GM19438 (cell line): ENCODE results near the gene PCNX2.

ENCODE experiments used
- ATAC-seq: cut with Tn5 transposase; IDR thresholded peaks from one replicate; pipeline ENCODE4 v1.9.1; 2021; ENCODE audit warnings: low read depth; ENCODE audit not compliant: unreplicated experiment

Gene PCNX2

DNA sequence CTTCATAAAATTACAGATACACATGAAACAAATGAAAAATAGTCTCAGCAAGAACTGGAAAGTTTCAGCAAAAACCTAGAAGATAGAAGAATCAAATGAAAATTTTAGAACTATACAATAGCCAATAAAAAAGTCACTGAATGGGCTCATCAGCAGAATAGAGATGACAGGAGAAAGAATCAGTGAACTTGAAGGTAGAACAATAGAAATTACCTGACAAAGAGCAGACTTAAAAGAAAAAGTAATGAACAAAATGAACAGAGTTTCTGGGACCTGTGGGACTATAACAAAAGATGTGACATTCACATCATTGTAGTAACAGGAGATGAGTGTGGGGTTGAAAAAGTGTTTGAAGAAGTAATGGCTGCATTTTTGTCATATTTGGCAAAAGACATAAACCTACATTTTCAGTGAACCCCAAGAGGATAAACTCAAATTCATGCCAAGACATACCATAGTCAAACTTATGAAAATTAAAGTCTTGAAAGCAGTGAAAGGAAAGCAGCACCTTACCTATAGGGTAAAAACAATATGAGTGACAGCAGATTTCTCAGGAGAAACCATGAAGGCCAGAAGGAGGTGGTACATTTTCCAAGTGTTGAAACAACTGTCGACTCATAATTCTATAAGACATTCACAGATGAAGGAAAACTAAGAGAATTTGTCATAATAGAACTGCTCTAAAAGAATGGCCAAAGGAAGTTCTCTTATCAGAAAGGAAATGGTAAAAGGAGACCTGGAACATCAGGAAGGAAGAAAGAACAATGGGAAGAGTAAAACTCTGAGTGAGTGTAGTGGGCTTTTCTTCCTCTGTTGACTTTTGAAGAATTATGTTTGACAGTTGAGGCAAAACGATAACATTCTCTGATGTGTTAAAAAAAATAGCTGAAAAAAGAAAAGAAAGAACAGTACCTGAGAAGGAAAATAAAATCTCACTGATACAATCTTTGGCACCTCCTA is 321.6 kb downstream of the PCNX2 start:
- no peak for ATAC-seq

DNA sequence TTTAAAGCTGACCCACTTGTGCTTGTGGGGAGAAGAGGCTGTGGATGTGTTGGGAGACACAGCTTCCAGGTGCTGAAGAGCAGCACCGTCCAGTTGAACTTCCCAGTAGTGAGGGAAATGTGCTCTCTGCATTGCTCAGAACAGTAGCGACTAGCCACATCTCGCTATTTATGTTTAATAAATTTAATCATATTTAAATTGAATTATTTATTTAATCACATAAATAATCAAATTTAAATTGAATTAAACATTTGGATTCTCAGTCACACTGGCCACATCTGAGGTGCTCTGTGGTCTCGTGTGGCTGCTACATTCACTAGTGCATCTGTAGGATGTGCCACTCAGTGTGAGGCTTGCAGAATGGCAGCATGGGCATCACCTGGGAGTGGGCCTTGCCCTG is 325.0 kb downstream of the PCNX2 start:
- no peak for ATAC-seq

DNA sequence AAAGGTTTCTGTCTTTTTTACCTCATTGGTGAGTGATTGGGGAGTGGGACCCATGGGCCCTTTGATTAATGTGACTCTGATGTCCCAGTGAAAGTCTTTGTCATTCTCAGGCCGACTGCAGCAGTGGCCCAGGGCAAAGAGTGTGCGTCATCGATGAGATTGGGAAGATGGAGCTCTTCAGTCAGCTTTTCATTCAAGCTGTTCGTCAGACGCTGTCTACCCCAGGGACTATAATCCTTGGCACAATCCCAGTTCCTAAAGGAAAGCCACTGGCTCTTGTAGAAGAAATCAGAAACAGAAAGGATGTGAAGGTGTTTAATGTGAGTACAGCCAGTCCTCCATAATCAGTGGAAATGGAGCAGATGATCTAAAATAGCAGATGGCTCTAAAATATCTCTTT is 325.7 kb downstream of the PCNX2 start:
- no peak for ATAC-seq

DNA sequence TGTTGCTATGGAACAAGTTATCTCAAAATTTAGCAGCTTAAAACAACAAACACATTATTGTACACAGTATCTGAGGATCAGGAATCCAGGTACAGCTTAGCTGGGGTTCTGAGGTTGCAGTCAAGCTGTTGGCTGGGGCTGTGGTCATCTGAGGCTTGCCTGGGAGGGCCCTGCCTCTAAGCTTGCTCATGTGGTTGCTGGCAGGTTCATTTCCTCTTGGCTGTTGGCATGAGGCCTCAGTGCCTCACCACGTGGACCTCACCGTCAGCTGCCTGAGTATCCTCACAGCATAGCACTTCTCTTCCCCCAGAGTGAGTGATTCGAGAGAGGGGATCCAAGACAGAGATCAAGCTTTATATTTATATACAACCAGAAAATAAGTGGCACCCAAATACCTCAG is 326.6 kb downstream of the PCNX2 start:
- ATAC-seq = no peak

DNA sequence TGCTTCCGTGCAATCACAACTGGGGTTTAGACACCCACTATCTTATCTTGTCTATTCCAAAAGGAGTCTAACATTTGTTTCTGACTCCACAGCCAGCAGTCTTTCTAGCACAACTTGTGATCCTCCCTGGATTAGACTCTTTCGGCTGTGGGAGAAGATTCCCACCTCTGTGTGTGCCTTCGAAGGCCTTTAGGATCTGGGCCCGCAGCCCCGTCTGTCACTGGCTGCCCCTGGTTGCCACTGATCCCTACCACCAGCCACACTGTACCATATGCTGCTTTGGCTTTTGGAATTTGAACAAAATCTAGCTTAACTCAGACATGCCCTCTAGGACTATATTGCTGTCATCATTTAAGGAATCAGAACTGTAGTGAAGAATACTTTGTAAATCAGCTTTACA is 327.1 kb downstream of the PCNX2 start:
- no peak for ATAC-seq

DNA sequence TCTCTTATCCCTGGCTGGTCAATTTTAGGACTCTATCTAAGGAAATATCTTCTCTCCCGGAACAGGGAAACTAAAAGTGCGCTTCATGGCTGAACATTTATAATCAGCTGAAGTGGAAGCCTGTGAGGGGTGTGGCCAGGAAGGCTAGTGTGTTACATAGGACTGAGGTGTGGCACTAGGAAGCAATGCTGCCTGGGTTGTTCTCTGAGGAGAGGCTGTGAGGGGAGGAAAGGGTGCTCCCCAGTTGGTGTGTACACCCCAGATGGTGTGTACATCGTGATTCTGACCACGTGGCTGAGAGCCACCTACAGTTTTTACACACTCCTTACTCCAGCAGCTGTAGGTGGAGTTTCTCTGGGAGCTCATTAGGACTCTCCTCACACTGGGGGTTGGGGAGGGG is 328.9 kb downstream of the PCNX2 start:
- no peak for ATAC-seq

DNA sequence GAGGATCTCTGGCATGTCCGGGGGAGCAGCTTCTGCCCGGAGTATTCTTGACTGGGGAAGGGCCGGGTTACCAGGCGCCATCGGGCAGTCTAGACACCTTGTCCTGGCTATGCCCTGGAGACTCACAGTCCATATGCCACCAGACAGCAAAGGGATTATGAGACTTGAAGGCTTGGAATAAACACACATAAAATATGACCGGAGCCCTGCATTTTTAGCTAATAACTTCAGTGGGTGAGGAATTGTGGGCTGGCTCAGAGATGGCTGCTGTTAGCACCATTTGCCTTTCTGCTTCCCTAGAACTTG is 329.7 kb downstream of the PCNX2 start:
- ATAC-seq = no peak

DNA sequence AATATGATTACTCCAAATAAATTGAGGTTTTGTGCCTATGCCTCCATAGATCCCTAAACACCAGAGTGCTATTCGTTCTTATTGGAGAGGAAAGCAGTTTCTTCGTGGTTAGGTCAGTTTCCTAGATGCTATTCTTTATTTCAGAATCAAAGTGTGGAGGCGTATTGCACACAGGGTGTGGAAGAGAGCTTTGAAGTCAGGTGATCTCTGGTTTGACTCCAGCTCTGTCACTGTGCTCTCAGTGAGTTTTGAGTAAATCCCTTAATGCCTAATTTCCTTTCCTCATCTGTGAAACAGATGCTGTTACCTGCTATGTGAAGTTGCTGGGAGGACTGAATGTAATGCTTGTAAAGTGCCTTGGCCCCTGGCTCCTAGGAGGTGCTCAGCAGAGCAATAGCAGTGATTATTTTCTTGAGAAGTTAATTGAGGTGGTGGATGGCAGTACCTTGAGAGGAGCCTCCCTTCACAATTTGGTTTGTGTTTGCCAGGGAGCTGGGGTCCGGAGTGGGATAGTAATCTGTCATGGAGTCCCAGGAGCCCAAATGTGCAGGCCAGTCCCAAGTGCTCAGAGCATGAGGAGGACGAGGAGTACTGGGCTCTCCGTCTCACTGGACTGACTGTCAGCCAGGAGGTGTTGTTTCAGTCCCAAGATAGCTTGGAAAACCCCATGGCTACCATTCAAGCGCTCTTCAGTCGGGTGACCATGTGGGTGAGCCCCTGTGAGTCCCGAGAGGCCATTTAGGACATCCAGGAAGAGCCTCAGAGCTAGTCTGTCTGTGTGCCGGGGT is 330.2 kb downstream of the PCNX2 start:
- no peak for ATAC-seq

DNA sequence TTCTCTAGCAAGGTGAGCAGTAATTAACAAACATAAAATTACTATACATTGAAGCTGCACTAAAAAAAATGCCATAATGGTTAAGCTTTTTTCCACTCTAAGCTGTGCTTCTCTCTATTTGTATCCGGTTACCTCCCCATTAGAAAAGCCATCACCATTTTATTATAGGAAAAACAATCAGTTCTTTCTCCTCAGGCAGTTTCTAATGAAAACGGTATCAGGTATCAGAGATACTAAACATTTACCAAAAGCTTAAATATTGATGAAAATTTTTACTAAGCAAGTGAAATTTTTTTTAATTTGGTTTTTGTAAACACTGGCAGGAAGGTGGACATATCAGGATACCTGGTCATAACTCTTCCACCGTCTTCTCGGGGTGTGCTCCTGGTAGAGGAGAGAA is 330.9 kb downstream of the PCNX2 start:
- ATAC-seq = no peak

DNA sequence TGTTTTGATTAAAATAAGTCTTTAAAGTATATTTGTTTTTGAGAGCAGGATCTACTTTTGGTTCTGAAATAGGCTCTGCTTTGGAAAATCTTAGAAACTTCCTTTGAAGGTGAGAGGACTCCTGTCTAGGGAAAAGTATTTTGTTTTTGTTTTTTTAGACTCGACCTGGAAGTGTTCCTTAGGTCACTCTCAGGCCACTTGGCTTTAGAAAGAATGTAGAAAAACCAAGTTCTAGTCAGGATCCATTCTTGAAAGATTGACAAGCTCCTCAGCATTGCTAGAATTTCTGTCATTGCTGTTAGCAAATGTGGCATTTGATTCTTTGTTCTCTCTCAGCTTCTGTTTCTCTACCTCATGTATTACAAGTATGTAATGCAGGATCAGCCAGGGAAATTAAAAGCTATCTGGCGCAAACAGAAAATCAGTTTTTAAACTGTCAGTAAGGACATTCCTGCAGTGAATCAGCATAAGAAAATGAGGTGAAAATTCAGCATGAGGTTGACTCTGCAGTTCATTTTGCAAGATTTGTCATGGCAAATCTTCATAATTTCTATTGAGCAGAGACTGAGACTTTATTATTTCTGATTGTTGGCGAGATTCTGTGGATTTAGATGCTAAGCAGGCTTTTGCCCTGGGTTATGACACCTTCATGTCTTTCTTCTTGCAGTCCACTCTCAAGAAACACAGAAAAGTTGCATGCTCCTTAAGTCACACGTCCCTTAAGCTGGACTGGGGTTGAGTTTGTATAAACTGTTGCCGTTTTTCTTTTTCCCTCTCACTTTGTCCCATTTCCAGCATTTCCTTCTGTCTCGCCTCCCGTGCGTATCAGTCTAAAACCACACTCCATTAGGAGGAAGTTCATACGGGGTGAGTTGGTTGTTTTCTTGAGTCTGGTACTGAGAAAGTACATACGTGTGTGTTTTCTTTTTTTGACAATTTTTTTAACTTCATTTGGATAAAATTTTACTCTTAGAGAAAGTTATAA is 332.5 kb downstream of the PCNX2 start:
- ATAC-seq = no peak

DNA sequence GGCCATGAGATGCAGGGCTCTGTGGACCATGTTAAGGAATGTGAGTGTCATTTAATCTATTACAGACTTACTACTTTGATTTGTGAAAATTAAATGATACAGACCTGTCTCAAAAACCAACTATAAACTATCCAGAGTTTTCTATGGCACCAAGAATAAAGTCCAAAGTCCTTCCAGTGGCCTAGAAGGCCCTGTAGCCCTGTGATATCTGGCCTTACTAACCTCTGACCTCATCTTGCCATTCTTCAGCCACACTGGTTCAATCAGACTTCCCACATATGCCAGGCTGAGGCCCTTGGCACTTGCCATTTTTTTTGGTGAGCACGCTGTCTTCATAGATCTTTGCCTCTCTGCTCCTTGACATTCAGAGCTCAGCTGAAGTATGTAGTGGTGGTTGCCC is 337.5 kb downstream of the PCNX2 start:
- no peak for ATAC-seq

DNA sequence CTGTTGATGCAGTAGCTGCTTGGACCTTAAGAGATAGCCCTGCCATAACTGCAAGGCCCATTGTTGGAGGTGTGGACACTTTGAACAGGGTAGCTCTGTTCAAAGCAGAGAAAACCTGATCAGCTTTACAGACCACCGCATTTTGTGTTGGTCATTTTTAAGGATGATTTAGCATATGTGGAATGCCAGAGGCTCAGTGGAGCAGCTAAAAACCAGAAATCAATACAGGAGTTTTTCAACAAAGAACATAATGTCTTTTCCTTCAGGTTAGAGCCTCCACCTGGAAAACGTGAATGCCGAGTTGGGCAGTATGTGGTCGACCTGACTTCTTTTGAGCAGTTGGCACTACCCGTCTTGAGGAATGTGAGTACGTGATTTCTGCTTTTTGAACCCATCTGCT is 339.4 kb downstream of the PCNX2 start:
- no peak for ATAC-seq

DNA sequence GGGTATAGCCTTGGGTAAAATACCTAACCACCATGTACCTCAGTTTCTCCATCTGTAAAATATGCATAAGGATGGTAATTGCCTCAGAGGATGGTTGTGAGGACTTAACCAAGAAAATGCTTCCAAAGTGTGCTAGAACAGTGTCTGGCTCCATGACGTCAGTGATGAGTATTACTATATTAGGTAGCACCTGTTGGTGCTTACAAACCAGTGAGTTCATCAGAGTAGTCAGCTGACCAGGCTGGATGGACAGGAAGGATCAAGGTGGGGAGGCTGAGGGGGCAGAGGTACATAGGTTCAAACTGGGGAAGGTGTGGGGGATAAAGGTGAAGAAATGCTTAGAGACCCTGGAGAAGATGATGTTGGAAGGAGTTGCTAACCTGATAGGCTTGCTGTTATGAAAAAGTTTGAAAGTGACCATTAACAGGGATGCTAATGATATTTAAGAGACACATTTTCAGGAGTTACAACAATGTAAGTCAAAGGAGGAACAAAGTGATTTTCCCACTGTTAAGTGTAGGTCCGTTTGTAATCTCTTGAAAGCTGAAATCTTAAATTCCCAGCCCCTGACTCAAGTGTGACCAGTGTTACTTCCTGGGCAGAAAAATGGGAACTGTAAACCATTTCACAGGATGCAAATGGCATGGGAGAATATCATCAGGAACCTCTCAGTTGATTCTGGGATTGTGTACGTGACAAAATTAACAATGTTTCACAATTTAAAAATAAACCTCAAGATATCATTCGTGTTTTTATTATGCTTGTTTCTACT is 340.7 kb downstream of the PCNX2 start:
- no peak for ATAC-seq

DNA sequence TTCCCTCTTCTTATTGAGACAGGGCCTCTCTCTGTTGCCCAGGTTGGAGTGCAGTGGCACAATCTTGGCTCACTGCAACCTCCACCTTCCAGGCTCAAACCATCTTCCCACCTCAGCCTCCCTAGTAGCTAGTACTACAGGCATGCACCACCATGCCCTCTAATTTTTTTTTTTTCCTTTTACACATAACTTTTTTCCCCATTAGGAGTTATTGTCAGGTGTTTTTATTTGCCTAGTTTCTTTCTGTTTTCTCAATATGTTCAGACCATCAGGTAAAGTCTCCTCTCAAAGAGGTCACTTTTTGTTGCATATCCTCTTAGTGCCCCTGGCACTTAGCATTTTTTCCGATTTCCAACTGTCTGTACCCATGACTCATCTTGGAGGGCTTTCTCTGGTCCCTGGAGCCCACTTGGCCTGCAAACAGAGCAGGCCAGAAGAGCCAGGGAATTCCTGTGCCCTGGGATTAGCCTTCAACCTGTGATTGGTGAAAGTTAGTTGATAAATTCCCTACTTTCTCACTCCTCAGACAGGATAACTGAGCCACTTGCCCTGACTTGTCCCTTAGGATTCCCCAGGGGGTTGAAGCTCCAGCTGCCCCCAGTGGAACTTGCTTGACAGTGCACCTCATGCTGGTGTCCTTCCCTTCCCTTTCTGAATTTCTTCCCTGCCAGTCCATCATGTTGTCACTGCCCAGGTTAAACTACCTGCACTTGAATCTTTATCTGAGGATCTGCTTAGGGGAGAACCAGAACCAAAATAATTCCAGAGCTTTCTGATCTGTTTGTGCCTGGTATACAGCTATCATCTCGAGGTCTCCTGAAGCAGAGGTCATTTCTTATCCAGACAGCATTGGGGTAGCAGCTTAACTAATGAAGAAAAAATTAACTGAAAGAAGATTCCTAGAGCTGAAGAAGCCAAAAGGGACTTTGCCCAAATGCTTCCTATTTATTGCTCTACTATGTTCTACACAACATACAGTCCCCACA is 342.7 kb downstream of the PCNX2 start:
- ATAC-seq = peak; percentile 42

DNA sequence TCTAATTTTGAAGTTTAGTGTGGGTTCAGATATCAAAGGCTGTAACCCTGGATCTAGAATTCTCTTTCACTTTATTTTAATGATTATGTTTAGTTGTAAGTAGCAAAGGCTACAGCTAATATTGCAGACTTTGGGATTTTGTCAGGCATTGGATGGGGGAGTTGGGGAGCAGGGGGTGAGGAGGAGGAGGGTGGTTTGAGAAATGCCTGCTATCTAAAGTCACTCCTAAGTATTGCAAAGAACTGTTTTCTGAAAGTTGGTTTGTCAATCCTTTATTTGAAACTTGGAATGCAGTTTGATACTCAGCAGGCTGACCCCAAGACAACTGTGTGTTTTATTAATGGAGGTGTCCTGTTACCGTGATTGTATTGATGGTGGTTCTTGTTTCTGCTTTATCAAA is 343.9 kb downstream of the PCNX2 start:
- no peak for ATAC-seq

DNA sequence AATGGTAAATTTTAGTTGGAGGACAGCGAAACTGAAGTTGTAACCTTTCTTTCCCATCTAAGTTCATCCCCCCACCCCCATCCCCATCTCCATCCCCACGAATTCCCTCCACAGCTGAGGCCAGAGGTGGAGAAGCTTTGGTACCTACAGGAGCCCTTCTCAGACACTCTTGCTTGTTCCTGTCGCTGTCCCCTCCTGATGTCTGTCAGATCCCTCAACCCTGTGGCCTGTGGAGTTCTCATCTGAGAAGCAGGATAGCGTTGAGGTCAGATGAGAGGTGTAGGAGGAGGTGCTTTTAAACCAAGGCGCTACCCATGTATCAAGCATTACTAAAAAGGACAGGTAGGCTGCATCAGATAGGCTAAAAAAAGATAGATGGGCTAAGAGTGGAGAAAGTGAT is 344.3 kb downstream of the PCNX2 start:
- ATAC-seq = peak; percentile 28

DNA sequence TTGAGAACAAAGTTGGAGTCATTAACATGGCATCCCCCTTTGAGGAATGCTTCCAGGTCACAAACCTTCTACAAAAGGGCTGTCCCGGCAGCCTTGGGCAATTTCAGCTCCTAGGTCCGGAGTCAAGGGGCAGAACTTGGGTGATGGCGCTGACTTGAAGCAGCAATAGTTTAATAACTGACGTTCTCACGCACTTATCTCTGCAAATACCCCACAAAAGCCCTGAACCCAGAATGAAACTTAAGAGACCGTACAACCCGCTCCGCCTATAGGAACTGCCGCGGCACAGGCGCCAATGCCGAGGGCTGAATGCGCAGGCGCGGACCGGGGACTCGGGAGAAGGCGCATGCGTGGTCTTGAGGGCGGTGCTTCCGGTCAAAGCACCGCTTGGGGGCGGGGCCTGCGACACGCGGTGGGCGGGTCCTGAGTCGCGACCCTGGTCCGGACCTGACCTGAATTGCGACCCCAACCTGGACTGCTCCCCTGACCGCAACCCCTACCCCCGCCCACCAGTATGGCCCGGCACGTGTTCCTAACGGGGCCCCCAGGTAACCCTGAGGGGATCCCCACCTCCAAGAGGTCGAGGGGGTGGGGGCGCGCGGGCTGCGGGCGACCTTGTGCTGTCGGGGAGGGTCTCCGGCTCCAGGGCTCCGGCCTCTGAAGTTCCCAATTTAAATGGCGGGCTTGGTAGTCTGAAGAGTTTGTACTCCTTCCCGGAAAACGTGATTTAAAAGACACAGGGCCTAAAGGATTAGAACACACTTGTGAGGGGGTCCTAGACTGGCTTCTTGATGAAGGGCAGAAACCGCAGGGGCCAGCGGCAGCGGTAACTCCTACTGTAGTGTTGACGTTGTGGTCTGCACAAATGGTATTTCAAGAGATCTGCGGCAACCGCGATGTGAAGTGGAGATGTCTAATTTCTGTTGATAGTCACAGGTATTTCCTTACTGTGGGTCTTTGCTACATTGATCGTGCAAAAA is 345.0 kb downstream of the PCNX2 start, which contains the start of gene NTPCR:
TSS of gene NTPCR (plus strand) at position 415 of the 980 bp plus-strand sequence. CDS start at position 515, 100 bp downstream.
- peak; percentile 87 for ATAC-seq
